Measurements from ENCODE around the gene LIG1. TPM values are rescaled to one million over a fixed set of nuclear protein-coding genes. Genes with fewer than 3 reads are reported as not detected.

Gene LIG1
- total and polyA plus RNA-seq, 2 of the 13 experiments (the other 11 are each of a cell fraction or from before 2014, with no cell fraction given) = 20.1 to 64.4 TPM

- TF ChIP-seq, protein P1, sequence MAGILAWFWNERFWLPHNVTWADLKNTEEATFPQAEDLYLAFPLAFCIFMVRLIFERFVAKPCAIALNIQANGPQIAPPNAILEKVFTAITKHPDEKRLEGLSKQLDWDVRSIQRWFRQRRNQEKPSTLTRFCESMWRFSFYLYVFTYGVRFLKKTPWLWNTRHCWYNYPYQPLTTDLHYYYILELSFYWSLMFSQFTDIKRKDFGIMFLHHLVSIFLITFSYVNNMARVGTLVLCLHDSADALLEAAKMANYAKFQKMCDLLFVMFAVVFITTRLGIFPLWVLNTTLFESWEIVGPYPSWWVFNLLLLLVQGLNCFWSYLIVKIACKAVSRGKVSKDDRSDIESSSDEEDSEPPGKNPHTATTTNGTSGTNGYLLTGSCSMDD (CRISPR knock-in tag; IDR thresholded peaks at IDR 0.05) = no peak
- TF ChIP-seq DMAP1 (CRISPR knock-in tag; IDR thresholded peaks at IDR 0.05) (no peak), NR3C1 (CRISPR knock-in tag; IDR thresholded peaks at IDR 0.05) (no peak), TBL1XR1 (IDR thresholded peaks at IDR 0.05; ENCODE audit: borderline replicate concordance, low read length, partially characterized antibody) (no peak), ZNF770 (CRISPR knock-in tag; IDR thresholded peaks at IDR 0.05) (peak; percentile 77), MIER2 (CRISPR knock-in tag; IDR thresholded peaks at IDR 0.05) (peak; percentile 92), HINFP (CRISPR knock-in tag; IDR thresholded peaks at IDR 0.05; ENCODE audit: low read depth) (no peak), ZBTB2 (CRISPR knock-in tag; IDR thresholded peaks at IDR 0.05; ENCODE audit: low read depth) (no peak), AGO2 (optimal IDR thresholded peaks at IDR 0.05; ENCODE audit: low read depth, low read length) (no peak), FOXO1 (CRISPR knock-in tag; IDR thresholded peaks at IDR 0.05) (0 out of 2 replicates have a peak, but pooled peaks have one; percentile 24), REST (IDR thresholded peaks at IDR 0.05; ENCODE audit: borderline replicate concordance in 1 of 2, low read depth in 1 of 2, low read length in 2 of 2) (peak; percentile 66 to 90), HOXD1 (CRISPR knock-in tag; IDR thresholded peaks at IDR 0.05) (no peak), POLR2AphosphoS5 (IDR thresholded peaks at IDR 0.05; ENCODE audit: low read depth, low read length) (peak; percentile 77), RBAK (CRISPR knock-in tag; IDR thresholded peaks at IDR 0.05) (no peak), KDM5B (CRISPR knock-in tag; IDR thresholded peaks at IDR 0.05; ENCODE audit: borderline replicate concordance) (peak; percentile 49; the same call in 1 of the 2 replicates), PLSCR1 (CRISPR knock-in tag; IDR thresholded peaks at IDR 0.05; ENCODE audit: borderline replicate concordance) (no peak), MYC (CRISPR knock-in tag; IDR thresholded peaks at IDR 0.05; ENCODE audit: borderline replicate concordance) (peak; percentile 40; the same call in 1 of the 2 replicates), ZNF569 (CRISPR knock-in tag; IDR thresholded peaks at IDR 0.05; ENCODE audit: borderline replicate concordance) (no peak)
Measured at GRCh38 chr19:48110350-48110966, 59.7 kb downstream of the LIG1 start, which contains the start of gene PLA2G4C (continued).
